K562 (cell line): ENCODE measurements around the gene SZT2. TPM values are rescaled to one million over a fixed set of nuclear protein-coding genes. Genes with fewer than 3 reads are reported as not detected.

Experiments used
- BACH1 ChIP-seq: fragments of 200-800 bp; sonication (Bioruptor generic); IDR thresholded peaks from 2 replicates; pipeline ENCODE4 v1.6.1; 2016; ENCODE audit warnings: missing genetic modification characterization, missing compliant biosample characterization
- CTBP1 ChIP-seq: fragments of 450-650 bp; IDR thresholded peaks from 2 replicates; pipeline ENCODE4 v1.6.1; 2016; ENCODE audit warnings: borderline replicate concordance
- CTCF ChIP-seq, 3 experiments: IDR thresholded peaks in 2 of 3; conservative IDR thresholded peaks in 1 of 3; 2 replicates each; pipeline ENCODE4 v1.5.1; 2011 to 2012; ENCODE audit warnings: low read length in 3 of 3, mild to moderate bottlenecking in 3 of 3, control low read depth in 2 of 3, improper control_type of control experiment in 1 of 3, inconsistent platforms in 1 of 3, low read depth in 1 of 3, mixed read lengths in 1 of 3, moderate library complexity in 1 of 3; ENCODE audit not compliant: insufficient read depth in 2 of 3
- HMG20B ChIP-seq: fragments of 250-450 bp; sonication (Bioruptor Pico); IDR thresholded peaks from 2 replicates; pipeline ENCODE4 v1.5.0; 2021; ENCODE audit warnings: mild to moderate bottlenecking
- HOMEZ ChIP-seq: fragments of 250-450 bp; sonication (Bioruptor Pico); IDR thresholded peaks from 2 replicates; pipeline ENCODE4 v1.4.0; 2020; ENCODE audit warnings: mild to moderate bottlenecking, moderate library complexity
- ILK ChIP-seq: fragments of 450-650 bp; IDR thresholded peaks from 2 replicates; pipeline ENCODE4 v1.6.1; 2016; ENCODE audit warnings: missing genetic modification characterization, low read depth, mild to moderate bottlenecking, missing compliant biosample characterization, moderate library complexity, borderline replicate concordance
- JUNB ChIP-seq: fragments of 450-650 bp; formaldehyde crosslinking; conservative IDR thresholded peaks from 2 replicates; pipeline ENCODE4 v1.4.0; 2020; ENCODE audit warnings: mild to moderate bottlenecking
- MEF2D ChIP-seq: conservative IDR thresholded peaks from 2 replicates; pipeline ENCODE4 v1.6.1; 2016; ENCODE audit warnings: low read depth, missing genetic modification characterization, missing compliant biosample characterization
- PHF8 ChIP-seq: fragments of 200-600 bp; sonication (generic); IDR thresholded peaks from 2 replicates; pipeline ENCODE4 v1.6.1; 2012; ENCODE audit warnings: mixed run types, mild to moderate bottlenecking, inconsistent platforms, low read length, moderate library complexity, borderline replicate concordance
- PHTF2 ChIP-seq: fragments of 250-450 bp; sonication (Bioruptor Pico); IDR thresholded peaks from 2 replicates; pipeline ENCODE4 v1.5.0; 2021; ENCODE audit warnings: mild to moderate bottlenecking
- POLR2B ChIP-seq: fragments of 450-650 bp; IDR thresholded peaks from 2 replicates; pipeline ENCODE4 v1.6.1; 2018; ENCODE audit warnings: low read depth; ENCODE audit not compliant: partially characterized antibody
- SMAD3 ChIP-seq: fragments of 450-650 bp; formaldehyde crosslinking; conservative IDR thresholded peaks from 2 replicates; pipeline ENCODE4 v1.4.0; 2020; ENCODE audit warnings: mild to moderate bottlenecking
- SNIP1 ChIP-seq: fragments of 450-650 bp; IDR thresholded peaks from 2 replicates; pipeline ENCODE4 v1.7.1; 2017; ENCODE audit warnings: low read depth, mild to moderate bottlenecking
- SRSF1 ChIP-seq: fragments of 200-400 bp; formaldehyde crosslinking; IDR thresholded peaks from 2 replicates; pipeline ENCODE4 v1.6.1; 2017; ENCODE audit warnings: mild to moderate bottlenecking, low read depth, low read length, moderate library complexity
- THRAP3 ChIP-seq: fragments of 450-650 bp; IDR thresholded peaks from 2 replicates; pipeline ENCODE4 v1.6.1; 2016; ENCODE audit warnings: mild to moderate bottlenecking, inconsistent platforms, borderline replicate concordance
- TRIM24 ChIP-seq, 2 experiments: fragments of 450-650 bp; IDR thresholded peaks; 2 replicates each; pipeline ENCODE4 v1.6.1; 2016
- ZNF217 ChIP-seq: sonication (generic); formaldehyde crosslinking; IDR thresholded peaks from 2 replicates; pipeline ENCODE4 v1.8.0; 2022; ENCODE audit warnings: mild to moderate bottlenecking, missing genetic modification reagents
- ZNF561 ChIP-seq: fragments of 450-650 bp; formaldehyde crosslinking; conservative IDR thresholded peaks from 2 replicates; pipeline ENCODE4 v1.4.0; 2020; ENCODE audit warnings: mild to moderate bottlenecking, moderate library complexity
- ZNF609 ChIP-seq: sonication (generic); formaldehyde crosslinking; IDR thresholded peaks from 2 replicates; pipeline ENCODE4 v1.8.1; 2023; ENCODE audit warnings: missing genetic modification reagents, mild to moderate bottlenecking, borderline replicate concordance
- ZNF830 ChIP-seq: fragments of 250-450 bp; sonication (Bioruptor Pico); IDR thresholded peaks from 2 replicates; pipeline ENCODE4 v1.5.0; 2021; ENCODE audit warnings: mild to moderate bottlenecking
- polyA plus RNA-seq, 8 experiments: library from polyadenylated mRNA; depleted of rRNA in 4 of 8; stranded (reverse) in 5 of 8; unstranded in 3 of 8; fragments of >200 nt; fragmentation: Nextera tagmentation in 2 of 8; fragmentation: Illumina TruSeq in 1 of 8; extraction: Ambion mirVana in 2 of 8; extraction: Trizol in 1 of 8; gene quantifications; 2 replicates each; pipeline versions ENCODE4 v1.2.1 to v1.2.3, GENCODE V29; 2011 to 2014; ENCODE audit warnings: inconsistent platforms in 1 of 8, missing spikeins in 1 of 8
- total RNA-seq, 7 experiments: library from RNA; depleted of rRNA in 6 of 7; stranded (reverse); fragments of >200 nt in 6 of 7; fragmentation: Illumina TruSeq in 2 of 7; extraction: Trizol in 2 of 7; gene quantifications; 2 replicates each; pipeline versions ENCODE4 v1.2.1 to v1.2.3, GENCODE V29; 2011 to 2021; ENCODE audit warnings: low replicate concordance in 1 of 7

SZT2 gene
- total and polyA plus RNA-seq, 9 of the 15 experiments (the other 6 are each of a cell fraction or from before 2014, with no cell fraction given) = 0.88 to 31.0 (median 12.8) TPM

- no peak for TF ChIP-seq ZNF217 (CRISPR knock-in tag)
- TF ChIP-seq SMAD3 = no peak
- TF ChIP-seq MEF2D (tag) = no peak
- TF ChIP-seq THRAP3 = no peak
- TF ChIP-seq ZNF561 (CRISPR knock-in tag) = no peak
- peak; percentile 100 for TF ChIP-seq PHF8
- TF ChIP-seq BACH1 (tag) = no peak
- TF ChIP-seq SNIP1 = no peak
- peak; percentile 99 for TF ChIP-seq POLR2B
- 0 out of 2 replicates have a peak, but pooled peaks have one; percentile 42 for TF ChIP-seq HMG20B
- no peak for TF ChIP-seq CTCF (IDR thresholded peaks at IDR 0.05 in 2 of 3, conservative IDR thresholded peaks at IDR 0.05 in 1 of 3; ENCODE audit: insufficient read depth in 2 of 3, low read depth in 1 of 3, low read length in 3 of 3)
- peak in 1 of 2 experiments; percentile 32; a peak in 1 of 4 replicates for TF ChIP-seq TRIM24 (IDR thresholded peaks at IDR 0.05)
- no peak for TF ChIP-seq ILK (tag)
- TF ChIP-seq CTBP1 = peak; percentile 67; the same call in 1 of the 2 replicates
- TF ChIP-seq SRSF1 = no peak
- peak; percentile 37; the same call in 1 of the 2 replicates for TF ChIP-seq ZNF609 (CRISPR knock-in tag)
- no peak for TF ChIP-seq HOMEZ (CRISPR knock-in tag)
- TF ChIP-seq JUNB (CRISPR knock-in tag) = no peak
- no peak for TF ChIP-seq PHTF2 (CRISPR knock-in tag)
- 0 out of 2 replicates have a peak, but pooled peaks have one; percentile 19 for TF ChIP-seq ZNF830 (CRISPR knock-in tag)
Measured at GRCh38 chr1:43389326-43390313, at the start of gene SZT2, which contains the start of gene MED8 (continued).
